Aortic smooth muscle cell (primary cell): ENCODE results near the gene RPS21. TPM values are rescaled to one million over a fixed set of nuclear protein-coding genes. Genes with fewer than 3 reads are reported as not detected.

Experiments used
- total RNA-seq: library from RNA; depleted of rRNA; stranded (reverse); fragments of >200 nt; gene quantifications from 2 replicates; pipeline ENCODE4 v1.2.3, GENCODE V29; 2014

The RPS21 gene
- 674 and 1,016 TPM in 2 replicates for total RNA-seq

GRCh38 chr20:62386383-62387218 lies at the start of gene RPS21:
RPS21 (plus strand) TSS chr20:62387103; CDS start chr20:62387339, 236 bp downstream.

GRCh38 chr20:62367136-62367632 lies 19.7 kb upstream of the RPS21 start, which contains the start of gene LAMA5:
LAMA5 (minus strand) TSS chr20:62367312; CDS start chr20:62367245, 67 bp downstream.

DNA sequence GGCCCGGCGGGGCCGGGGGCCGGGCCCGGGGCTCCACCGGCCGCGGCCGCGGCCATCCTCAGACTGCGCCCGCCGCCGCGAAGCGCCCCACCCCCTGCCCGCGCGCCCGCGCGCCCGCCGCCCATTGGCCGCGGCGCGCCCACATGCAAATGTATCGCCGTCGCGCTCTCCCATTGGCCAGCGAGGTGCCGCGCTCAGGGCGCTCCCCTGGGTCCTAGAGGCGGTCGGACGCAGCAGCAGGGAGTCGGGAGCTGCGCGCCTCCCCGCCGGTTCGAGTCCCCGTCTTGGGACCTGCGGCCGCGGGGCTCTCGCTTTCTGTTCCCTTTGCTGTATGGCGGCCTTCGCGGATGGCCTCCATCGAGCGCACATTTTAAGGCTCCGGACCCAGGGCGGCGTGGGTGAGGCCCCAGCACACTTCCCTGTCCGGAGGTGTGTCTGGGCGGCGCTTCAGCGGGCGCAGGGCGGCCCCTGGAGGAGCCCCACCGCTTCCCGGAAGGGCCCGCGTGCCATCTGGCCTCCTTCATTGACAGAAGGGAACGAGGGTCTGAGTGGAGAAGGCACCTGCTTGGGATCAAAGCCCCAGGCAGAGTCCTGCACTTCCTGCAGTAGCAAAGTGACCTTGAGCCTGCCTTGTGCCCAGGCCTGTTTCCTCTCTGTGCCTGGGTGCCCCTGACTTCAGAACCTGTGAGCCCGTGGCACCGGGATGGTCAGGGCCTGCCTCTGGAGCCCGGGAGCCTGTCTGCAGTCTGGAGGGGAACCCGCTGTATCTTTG lies 20.5 kb downstream of the RPS21 start, which contains the start of gene CABLES2:
CABLES2 (minus strand) TSS at position 65 of the 772 bp plus-strand sequence; CDS start at position 56, 9 bp downstream.

DNA sequence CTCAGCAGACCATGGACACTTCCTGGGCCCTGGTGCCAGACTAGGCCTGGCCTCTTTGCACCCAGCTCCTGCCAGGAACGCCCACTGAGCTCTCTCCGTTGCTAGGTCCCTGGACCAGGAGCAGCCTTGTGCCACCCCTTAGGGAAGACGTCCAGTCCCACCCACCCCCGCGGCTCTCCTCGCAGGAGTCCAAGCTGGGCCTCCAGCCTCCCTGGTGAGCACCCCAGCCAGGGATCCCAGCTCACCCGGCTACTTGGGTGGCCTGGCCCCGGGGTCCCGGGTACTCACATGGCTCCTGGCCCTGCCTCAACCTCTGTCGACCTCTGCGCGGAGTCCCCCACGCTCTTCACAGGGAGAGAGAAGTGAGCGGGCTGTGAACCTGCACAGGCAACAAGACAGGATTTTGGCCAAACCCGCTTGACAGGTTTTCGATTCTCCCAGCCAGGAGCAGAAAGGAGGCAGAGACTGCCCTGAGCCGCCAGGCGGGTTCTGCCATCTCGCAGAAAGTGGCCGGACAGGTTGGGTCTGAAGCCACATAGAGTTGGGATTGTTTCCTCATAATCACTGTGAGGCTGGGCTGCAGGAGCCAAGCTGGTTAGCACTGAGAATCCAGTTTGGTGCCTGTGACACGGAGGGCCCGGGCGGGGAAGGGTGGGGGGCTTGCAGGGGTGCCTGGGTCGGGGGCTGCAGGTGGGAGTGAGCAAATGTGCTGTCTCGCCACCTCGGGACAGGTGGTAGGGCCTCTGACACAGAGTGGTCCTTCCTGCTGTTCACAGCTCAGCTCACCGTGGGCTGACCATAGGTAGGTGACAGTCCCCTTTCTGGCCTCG lies 40.5 kb downstream of the RPS21 start, which contains the start of gene RBBP8NL:
RBBP8NL (minus strand) TSS at position 368 of the 830 bp plus-strand sequence. CDS start 7,892 bp downstream, outside the sequence.

Other genes with a start within 250 kb of the RPS21 start
- 364 and 414 TPM in 2 replicates for gene PSMA7, start 243.7 kb upstream of the RPS21 start, total RNA-seq
- gene SS18L1, start 243.3 kb upstream of the RPS21 start, total RNA-seq: 7.5 and 7.8 TPM in 2 replicates
- 16.4 and 19.3 TPM in 2 replicates for gene MTG2, start 204.1 kb upstream of the RPS21 start, total RNA-seq
- not detected in 2 replicates for gene HRH3, start 166.8 kb upstream of the RPS21 start, total RNA-seq
- gene OSBPL2, start 148.6 kb upstream of the RPS21 start, total RNA-seq: 29.6 and 29.8 TPM in 2 replicates
- gene ADRM1, start 84.1 kb upstream of the RPS21 start, total RNA-seq: 81.4 and 101 TPM in 2 replicates
- gene LAMA5, start 19.8 kb upstream of the RPS21 start, total RNA-seq: 112 and 157 TPM in 2 replicates
- 0.66 and 0.68 TPM in 2 replicates for gene CABLES2, start 20.2 kb downstream of the RPS21 start, total RNA-seq
- not detected in 2 replicates for gene RBBP8NL, start 40.4 kb downstream of the RPS21 start, total RNA-seq
- gene GATA5, start 88.9 kb downstream of the RPS21 start, total RNA-seq: 0.93 and 1.3 TPM in 2 replicates